H1 (cell line): ENCODE results near the gene NEURL1. TPM values are rescaled to one million over a fixed set of nuclear protein-coding genes. Genes with fewer than 3 reads are reported as not detected.

Experiments
- CTCF ChIA-PET: fragments of 300-600 bp; sonication (Branson Sonifier 250); formaldehyde crosslinking; loops from one replicate; lab custom pipeline; 2021; ENCODE audit not compliant: partially characterized antibody; lab: Charles Lee
- POLR2A ChIA-PET: fragments of 300-600 bp; sonication (Branson Sonifier 250); formaldehyde crosslinking; loops from one replicate; lab custom pipeline; 2021; ENCODE audit warnings: inconsistent platforms; ENCODE audit not compliant: partially characterized antibody; lab: Charles Lee
- DNase-seq, 2 experiments: peaks; one replicate each; pipeline versions ENCODE4 v3.0.0 to v3.0.0-alpha.2; 2010 to 2022; ENCODE audit warnings: low spot score in 2 of 2, low read depth in 1 of 2, mixed read lengths in 1 of 2
- FAIRE-seq: peaks from 2 replicates; lab custom pipeline; 2011; peaks lifted over from hg19 to GRCh38; lab: Jason Lieb, UNC
- H2AFZ ChIP-seq: 2 replicates; pipeline ENCODE4 v1.8.1; 2012; ENCODE audit warnings: low read length, inconsistent platforms
- H2AK5ac ChIP-seq: 2 replicates; pipeline ENCODE4 v1.6.1; 2013; ENCODE audit warnings: low read depth, low read length
- H2BK120ac ChIP-seq: replicated peaks from 2 replicates; pipeline ENCODE3; 2013; ENCODE audit warnings: low read depth, low read length, inconsistent platforms
- H2BK12ac ChIP-seq: 2 replicates; pipeline ENCODE4 v1.6.1; 2013; ENCODE audit warnings: low read depth, low read length
- H2BK15ac ChIP-seq: 2 replicates; pipeline ENCODE4 v1.6.1; 2013; ENCODE audit warnings: low read length
- H2BK20ac ChIP-seq: 2 replicates; pipeline ENCODE4 v1.6.1; 2013; ENCODE audit warnings: low read length
- H2BK5ac ChIP-seq: 2 replicates; pipeline ENCODE4 v1.6.1; 2013; ENCODE audit warnings: low read depth, low read length
- H3K14ac ChIP-seq: 2 replicates; pipeline ENCODE4 v1.6.1; 2013; ENCODE audit warnings: inconsistent platforms; ENCODE audit not compliant: insufficient read length
- H3K18ac ChIP-seq: 2 replicates; pipeline ENCODE4 v1.6.1; 2013; ENCODE audit warnings: low read length; ENCODE audit errors: extremely low read depth
- H3K23ac ChIP-seq: 2 replicates; pipeline ENCODE4 v1.6.1; 2013; ENCODE audit warnings: inconsistent platforms; ENCODE audit not compliant: insufficient read length
- H3K23me2 ChIP-seq: 2 replicates; pipeline ENCODE4 v1.6.1; 2013; ENCODE audit warnings: low read depth, low read length
- H3K27ac ChIP-seq: 2 replicates; pipeline ENCODE4 v1.6.1; 2011; ENCODE audit warnings: low read depth, low read length, inconsistent platforms
- H3K27me3 ChIP-seq, 4 experiments: replicated peaks in 1 of 4; 1 replicate in 1 of 4; 2 replicates in 3 of 4; pipeline versions ENCODE4 v1.6.1 to v1.8.1; 2011 to 2013; ENCODE audit warnings: low read length in 3 of 4, mild to moderate bottlenecking in 3 of 4, inconsistent platforms in 2 of 4, mixed read lengths in 2 of 4, moderate library complexity in 1 of 4; ENCODE audit not compliant: control insufficient read depth in 3 of 4, insufficient read depth in 3 of 4; ENCODE audit errors: extremely low read depth in 1 of 4
- H3K36me3 ChIP-seq, 4 experiments: 2 replicates each; pipeline versions ENCODE4 v1.6.1 to v1.8.1; 2011 to 2013; ENCODE audit warnings: mild to moderate bottlenecking in 4 of 4, low read length in 3 of 4, moderate library complexity in 2 of 4, control low read depth in 1 of 4, inconsistent platforms in 1 of 4; ENCODE audit not compliant: insufficient read depth in 4 of 4, control insufficient read depth in 2 of 4
- H3K4ac ChIP-seq: replicated peaks from 2 replicates; pipeline ENCODE3; 2013; ENCODE audit warnings: low read length, low read depth, mixed read lengths, inconsistent platforms; ENCODE audit not compliant: insufficient read length
- H3K4me1 ChIP-seq, 4 experiments: replicated peaks in 1 of 4; 1 replicate in 1 of 4; 2 replicates in 3 of 4; pipeline versions ENCODE4 v1.6.1 to v1.8.1; 2011 to 2013; ENCODE audit warnings: low read length in 3 of 4, inconsistent platforms in 2 of 4, mixed read lengths in 1 of 4; ENCODE audit not compliant: insufficient read depth in 4 of 4, control insufficient read depth in 3 of 4
- H3K4me2 ChIP-seq, 2 experiments: 2 replicates each; pipeline versions ENCODE4 v1.6.1 to v1.8.1; 2011 to 2013; ENCODE audit warnings: low read depth in 2 of 2, low read length in 2 of 2, control low read depth in 1 of 2, inconsistent platforms in 1 of 2, mild to moderate bottlenecking in 1 of 2; ENCODE audit not compliant: insufficient read depth in 1 of 2
- H3K4me3 ChIP-seq, 4 experiments: fragments of 200-600, 300-600 bp in 1 of 4; sonication (generic), shearing (Covaris generic), sonication (Bioruptor Twin) in 1 of 4; 2 replicates each; pipeline versions ENCODE4 v1.5.1 to v1.8.1; 2011 to 2016; ENCODE audit warnings: low read length in 4 of 4, low read depth in 3 of 4, control low read depth in 2 of 4, inconsistent platforms in 2 of 4, mild to moderate bottlenecking in 2 of 4, mixed read lengths in 1 of 4, moderate library complexity in 1 of 4; ENCODE audit not compliant: insufficient read depth in 2 of 4; ENCODE audit errors: extremely low read depth in 1 of 4
- H3K56ac ChIP-seq: replicated peaks from 2 replicates; pipeline ENCODE3; 2013; ENCODE audit warnings: low read depth, mild to moderate bottlenecking, mixed read lengths, low read length, inconsistent platforms; ENCODE audit not compliant: insufficient read length
- H3K79me1 ChIP-seq: 2 replicates; pipeline ENCODE4 v1.6.1; 2013; ENCODE audit warnings: low read depth, low read length, control low read depth
- H3K79me2 ChIP-seq, 2 experiments: 2 replicates each; pipeline versions ENCODE4 v1.6.1 to v1.8.1; 2012 to 2013; ENCODE audit warnings: low read length in 2 of 2, mild to moderate bottlenecking in 2 of 2, inconsistent platforms in 1 of 2; ENCODE audit not compliant: insufficient read depth in 2 of 2, control insufficient read depth in 1 of 2
- H3K9ac ChIP-seq, 4 experiments: replicated peaks in 1 of 4; 1 replicate in 1 of 4; 2 replicates in 3 of 4; pipeline versions ENCODE4 v1.6.1 to v1.8.1; 2011 to 2013; ENCODE audit warnings: low read depth in 3 of 4, low read length in 3 of 4, control low read depth in 2 of 4, mild to moderate bottlenecking in 2 of 4, moderate library complexity in 2 of 4, inconsistent platforms in 1 of 4; ENCODE audit errors: extremely low read depth in 1 of 4
- H3K9me3 ChIP-seq, 2 experiments: 2 replicates each; pipeline versions ENCODE4 v1.6.1 to v1.8.1; 2012 to 2013; ENCODE audit warnings: mild to moderate bottlenecking in 2 of 2, moderate library complexity in 2 of 2, control low read depth in 1 of 2, inconsistent platforms in 1 of 2, low read depth in 1 of 2, low read length in 1 of 2, mixed read lengths in 1 of 2; ENCODE audit not compliant: insufficient read depth in 2 of 2
- H4K20me1 ChIP-seq, 2 experiments: replicated peaks in 1 of 2; 2 replicates each; pipeline versions ENCODE3 to v1.8.1; 2011 to 2013; ENCODE audit warnings: inconsistent platforms in 2 of 2, low read length in 2 of 2, mild to moderate bottlenecking in 1 of 2; ENCODE audit not compliant: insufficient read depth in 2 of 2, control insufficient read depth in 1 of 2
- H4K5ac ChIP-seq: 2 replicates; pipeline ENCODE4 v1.6.1; 2013; ENCODE audit warnings: low read length, low read depth, mixed read lengths, inconsistent platforms; ENCODE audit not compliant: insufficient read length
- H4K8ac ChIP-seq: 2 replicates; pipeline ENCODE4 v1.8.0; 2013; ENCODE audit warnings: mild to moderate bottlenecking, moderate library complexity, low read length, inconsistent platforms; ENCODE audit not compliant: insufficient read depth; ENCODE audit errors: extremely low read depth
- H4K91ac ChIP-seq: replicated peaks from 2 replicates; pipeline ENCODE3; 2013; ENCODE audit warnings: low read length, mixed read lengths, inconsistent platforms; ENCODE audit not compliant: insufficient read length
- GTF2F1 ChIP-seq: IDR thresholded peaks from 2 replicates; pipeline ENCODE4 v1.6.1; 2012; ENCODE audit warnings: low read depth, low read length, improper control_type of control experiment, borderline replicate concordance
- POLR2A ChIP-seq, 2 experiments: IDR thresholded peaks; 1 replicate in 1 of 2; 2 replicates in 1 of 2; pipeline ENCODE4 v1.6.1; 2011; ENCODE audit warnings: low read depth in 2 of 2, low read length in 2 of 2, mild to moderate bottlenecking in 2 of 2; ENCODE audit errors: control extremely low read depth in 1 of 2
- SIX5 ChIP-seq: IDR thresholded peaks from 2 replicates; pipeline ENCODE4 v1.6.1; 2011; ENCODE audit warnings: mild to moderate bottlenecking, low read depth, low read length
- WGBS, 2 experiments: shearing (Covaris generic) in 1 of 2; methylation state at CpG; one replicate each; pipeline versions ENCODE4 v1.1.6 to v1.1.7; 2013 to 2015; ENCODE audit warnings: low lambda C conversion rate in 2 of 2, mixed read lengths in 2 of 2, inconsistent platforms in 1 of 2, low coverage in 1 of 2, missing lambda C conversion rate in 1 of 2; ENCODE audit not compliant: insufficient replicate concordance in 2 of 2, insufficient coverage in 1 of 2, insufficient read length in 1 of 2; ENCODE audit errors: extremely low coverage in 1 of 2, missing lambda C conversion rate in 1 of 2; 5-methylcytosine and 5-hydroxymethylcytosine counted together
- polyA plus RNA-seq, 7 experiments: library from polyadenylated mRNA; depleted of rRNA in 3 of 7; stranded (reverse) in 5 of 7; unstranded in 2 of 7; fragments of >200 nt in 5 of 7; fragments of 200-250 nt in 2 of 7; gene quantifications; 1 replicate in 5 of 7; 2 replicates in 1 of 7; 4 replicates in 1 of 7; pipeline versions ENCODE4 v1.2.1 to v1.2.3, GENCODE V29; 2011 to 2013; ENCODE audit warnings: missing spikeins in 2 of 7, mixed read lengths in 2 of 7
- total RNA-seq: library from RNA; stranded (reverse); fragmentation: NEBNext Ultra II Directional; extraction: Animal tissue kit (Norgen Biotek cat#: 25700); gene quantifications from 2 replicates; pipeline ENCODE4 v1.2.1, GENCODE V29; 2021

The NEURL1 gene
- total and polyA plus RNA-seq, 2 of the 8 experiments (the other 6 are each of a cell fraction or from before 2014, with no cell fraction given): 0.54 to 0.58 TPM

GRCh38 chr10:103555712-103556111, 62.2 kb downstream of the NEURL1 start:
- no peak overlapping the region for H3K27ac ChIP-seq

More at GRCh38 chr10:103555712-103556111, 62.2 kb downstream of the NEURL1 start:
- Histone ChIP-seq H4K5ac (no peak overlapping the region), H3K4me2 (peak overlapping the region; percentile 71 to 81), H3K56ac (no peak overlapping the region), H3K23ac (no peak overlapping the region), H3K18ac (no peak overlapping the region), H3K4me3 (peak overlapping the region in 3 of 4 experiments; percentile 37 to 63 (median 41); a peak in 4 of 8 replicates), H3K4ac (no peak overlapping the region), H4K20me1 (peaks cover 0 to 2% of the 10 kb centered on the region in 2 experiments), H2BK120ac (no peak overlapping the region), H3K79me2 (no peaks in the 10 kb centered on the region), H2BK12ac (peak overlapping the region; percentile 60; the same call in 1 of the 2 replicates), H2BK20ac (no peak overlapping the region), H2BK5ac (no peak overlapping the region), H2AFZ (no peak overlapping the region), H2AK5ac (no peak overlapping the region), H3K9ac (no peak overlapping the region), H3K14ac (no peak overlapping the region), H3K36me3 (no peaks in the 10 kb centered on the region), H4K8ac (no peak overlapping the region), H3K9me3 (no peaks in the 10 kb centered on the region), H3K23me2 (peaks cover 3% of the 10 kb centered on the region; the same call in 1 of the 2 replicates), H3K4me1 (peaks cover 0 to 6% (median 0%) of the 10 kb centered on the region in 4 experiments; a peak in 3 of 7 replicates), H3K79me1 (no peaks in the 10 kb centered on the region), H4K91ac (no peak overlapping the region), H2BK15ac (no peak overlapping the region), H3K27me3 (peaks cover 0 to 13% (median 10%) of the 10 kb centered on the region in 4 experiments; a peak in 5 of 7 replicates)
- POLR2A ChIA-PET: no interaction called here
- 85% methylated on average over 10 of the region's 11 CpGs; no CpG with 5 or more reads in 1 of the 2 experiments for WGBS, 2 experiments
- DNase-seq: no peak
- CTCF ChIA-PET: interaction anchor here (1.4 to 3.1 kb wide), 5 partner anchors 8 to 63 kb away, joined by 3 to 14 read pairs (median 5); partner anchors contain the start of gene NEURL1
- TF ChIP-seq GTF2F1 (no peak), SIX5 (no peak), POLR2A (IDR thresholded peaks at IDR 0.05; ENCODE audit: control extremely low read depth in 1 of 2, low read depth in 2 of 2, low read length in 2 of 2) (no peak)
- no peak for FAIRE-seq
